Measurements from ENCODE around the gene AP1M1. TPM values are rescaled to one million over a fixed set of nuclear protein-coding genes. Genes with fewer than 3 reads are reported as not detected.
"Not testable (repeated sequence)": the region's sequence is repeated elsewhere in the genome, so short reads cannot be mapped to it uniquely, and the experiment has no call there.

AP1M1 gene
- total RNA-seq, 1 experiment from 2014 or later, result 27.7 TPM

DNA sequence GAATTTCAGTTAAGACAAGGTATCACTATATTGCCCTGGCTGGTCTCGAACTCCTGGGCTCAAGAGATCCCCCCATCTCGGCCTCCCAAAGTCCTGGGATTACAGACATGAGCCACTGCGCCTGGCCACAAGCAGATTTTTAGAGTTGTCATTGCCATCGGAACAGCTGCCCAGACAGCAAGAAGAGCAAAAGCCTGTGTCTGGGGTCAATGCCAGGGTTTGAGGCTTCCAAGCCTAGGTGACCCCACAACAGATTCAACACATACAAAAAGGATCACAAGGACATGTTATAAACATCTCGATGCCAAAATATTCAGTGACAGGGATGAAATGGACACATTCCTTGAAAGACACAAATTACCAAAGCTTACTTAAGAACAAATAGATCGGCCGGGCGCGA lies 86.8 kb downstream of the AP1M1 start:
- Mint-ChIP-seq H3K9me3 (peaks cover 3% of the 10 kb centered on the region; the same call in 1 of the 2 replicates), H3K36me3 (no peaks in the 10 kb centered on the region), H3K27me3 (ENCODE audit: low read depth) (no peaks in the 10 kb centered on the region), H3K4me1 (peaks cover 5% of the 10 kb centered on the region; the same call in 1 of the 2 replicates), H3K4me3 (no peak overlapping the region), H3K27ac (no peak overlapping the region)
- CTCF ChIA-PET, result interaction anchor here (0.6 to 1.4 kb wide), 3 partner anchors 92 to 200 kb away, joined by 3 read pairs; no protein-coding TSS in a partner anchor
- ATAC-seq, result no peak
- POLR2A ChIA-PET, result interaction anchor here (0.6 kb wide), 1 partner anchor 17 kb away, joined by 3 read pairs; no protein-coding TSS in a partner anchor
- DNase-seq (ENCODE audit: low spot score), result no peak
- TF ChIP-seq ZSCAN18 (CRISPR knock-in tag; IDR thresholded peaks at IDR 0.05) (no peak), FOXJ3 (CRISPR knock-in tag; IDR thresholded peaks at IDR 0.05; ENCODE audit: borderline replicate concordance) (no peak), ATF1 (CRISPR knock-in tag; IDR thresholded peaks at IDR 0.05) (no peak), NFE2L1 (CRISPR knock-in tag; IDR thresholded peaks at IDR 0.05) (no peak), ZNF317 (CRISPR knock-in tag; IDR thresholded peaks at IDR 0.05; ENCODE audit: borderline replicate concordance, low read depth) (no peak), SOX15 (CRISPR knock-in tag; IDR thresholded peaks at IDR 0.05) (no peak), ZNF396 (CRISPR knock-in tag; IDR thresholded peaks at IDR 0.05; ENCODE audit: borderline replicate concordance) (no peak), TCF7 (CRISPR knock-in tag; IDR thresholded peaks at IDR 0.05; ENCODE audit: low read depth) (no peak)
- TF ChIP-seq, protein P1, sequence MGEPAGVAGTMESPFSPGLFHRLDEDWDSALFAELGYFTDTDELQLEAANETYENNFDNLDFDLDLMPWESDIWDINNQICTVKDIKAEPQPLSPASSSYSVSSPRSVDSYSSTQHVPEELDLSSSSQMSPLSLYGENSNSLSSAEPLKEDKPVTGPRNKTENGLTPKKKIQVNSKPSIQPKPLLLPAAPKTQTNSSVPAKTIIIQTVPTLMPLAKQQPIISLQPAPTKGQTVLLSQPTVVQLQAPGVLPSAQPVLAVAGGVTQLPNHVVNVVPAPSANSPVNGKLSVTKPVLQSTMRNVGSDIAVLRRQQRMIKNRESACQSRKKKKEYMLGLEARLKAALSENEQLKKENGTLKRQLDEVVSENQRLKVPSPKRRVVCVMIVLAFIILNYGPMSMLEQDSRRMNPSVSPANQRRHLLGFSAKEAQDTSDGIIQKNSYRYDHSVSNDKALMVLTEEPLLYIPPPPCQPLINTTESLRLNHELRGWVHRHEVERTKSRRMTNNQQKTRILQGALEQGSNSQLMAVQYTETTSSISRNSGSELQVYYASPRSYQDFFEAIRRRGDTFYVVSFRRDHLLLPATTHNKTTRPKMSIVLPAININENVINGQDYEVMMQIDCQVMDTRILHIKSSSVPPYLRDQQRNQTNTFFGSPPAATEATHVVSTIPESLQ (CRISPR knock-in tag; IDR thresholded peaks at IDR 0.05), result no peak
- TF ChIP-seq, protein P2, sequence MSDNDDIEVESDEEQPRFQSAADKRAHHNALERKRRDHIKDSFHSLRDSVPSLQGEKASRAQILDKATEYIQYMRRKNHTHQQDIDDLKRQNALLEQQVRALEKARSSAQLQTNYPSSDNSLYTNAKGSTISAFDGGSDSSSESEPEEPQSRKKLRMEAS (CRISPR knock-in tag; IDR thresholded peaks at IDR 0.05), result no peak

GRCh38 chr19:16285079-16285478 lies 87.4 kb downstream of the AP1M1 start:
- not testable (repeated sequence) for H3K4me1 Mint-ChIP-seq; H3K27me3 Mint-ChIP-seq (ENCODE audit: low read depth); H3K9me3 Mint-ChIP-seq; H3K4me3 Mint-ChIP-seq; H3K36me3 Mint-ChIP-seq; H3K27ac Mint-ChIP-seq; ATAC-seq; DNase-seq (ENCODE audit: low spot score)
- POLR2A ChIA-PET, result interaction anchor here (0.6 kb wide), 1 partner anchor 17 kb away, joined by 3 read pairs; no protein-coding TSS in a partner anchor
- CTCF ChIA-PET, result interaction anchor here (0.6 kb wide), 1 partner anchor 199 kb away, joined by 3 read pairs; no protein-coding TSS in a partner anchor

DNA sequence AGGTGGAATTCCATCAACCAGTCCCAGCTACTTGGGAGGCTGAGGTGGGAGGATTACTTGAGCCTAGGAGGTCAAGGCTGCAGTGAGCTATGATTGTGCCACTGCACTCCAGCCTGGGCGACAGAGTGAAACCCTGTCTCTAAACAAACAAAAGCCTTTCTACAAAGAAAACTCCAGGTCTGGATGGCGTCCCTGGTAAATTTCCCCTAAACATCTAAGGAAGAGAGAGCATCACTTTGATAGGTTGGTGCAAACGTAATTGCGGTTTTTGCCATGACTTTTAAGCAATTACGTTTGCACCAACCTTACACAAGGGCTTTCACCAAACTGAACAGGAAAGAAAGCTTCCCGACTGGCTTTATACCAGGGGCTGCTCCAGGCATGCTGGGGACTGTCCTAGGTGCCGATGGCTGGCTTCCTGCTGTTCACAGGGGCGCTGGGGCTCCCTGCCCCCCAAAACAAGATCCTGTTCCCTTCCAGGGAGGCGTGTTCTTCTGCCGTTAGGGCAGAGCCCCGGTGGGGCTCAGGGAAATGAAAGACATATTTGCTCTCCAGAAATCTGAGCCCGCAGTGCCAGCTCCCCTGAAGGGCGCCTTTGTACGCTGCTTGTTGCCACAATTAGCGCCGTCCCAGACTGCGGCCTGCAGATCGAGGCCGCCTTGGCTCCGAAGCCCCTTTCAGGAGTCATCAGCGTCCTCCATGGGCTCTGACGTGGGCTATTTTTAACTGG lies 88.2 kb downstream of the AP1M1 start:
- H3K4me3 Mint-ChIP-seq, result no peak overlapping the region
- peaks cover 5% of the 10 kb centered on the region; the same call in 1 of the 2 replicates for H3K4me1 Mint-ChIP-seq
- ChIA-PET CTCF (interaction anchor here (0.9 to 1.2 kb wide), 2 partner anchors 91 to 97 kb away, joined by 4 to 6 read pairs; no protein-coding TSS in a partner anchor), POLR2A (no interaction called here)
- ATAC-seq (peak; percentile 44), DNase-seq (ENCODE audit: low spot score) (no peak)
- no peak for TF ChIP-seq ZNF232 (CRISPR knock-in tag; IDR thresholded peaks at IDR 0.05)
- no peak overlapping the region for H3K27ac Mint-ChIP-seq
- H3K27me3 Mint-ChIP-seq (ENCODE audit: low read depth), result no peaks in the 10 kb centered on the region
- H3K36me3 Mint-ChIP-seq, result no peaks in the 10 kb centered on the region
- peaks cover 3% of the 10 kb centered on the region; the same call in 1 of the 2 replicates for H3K9me3 Mint-ChIP-seq

DNA sequence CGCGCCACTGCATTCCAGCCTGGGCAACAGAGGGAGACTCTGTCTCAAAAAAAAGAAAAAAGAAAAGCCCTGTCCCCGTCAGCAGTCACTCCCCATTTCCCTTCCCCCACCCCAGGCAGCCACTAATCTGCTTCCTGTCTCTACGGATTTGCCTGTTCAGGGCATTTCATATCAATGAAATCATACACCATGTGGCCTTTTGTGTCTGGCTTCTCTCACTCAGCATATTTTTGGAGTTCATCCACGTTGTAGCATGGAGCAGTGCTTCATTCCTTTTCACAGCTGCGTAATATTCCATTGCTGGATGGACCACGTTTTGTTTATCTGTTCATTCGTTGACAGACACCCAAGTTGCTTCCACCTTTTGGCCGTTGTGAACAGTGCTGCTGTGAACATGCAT lies 90.8 kb downstream of the AP1M1 start:
- no peak overlapping the region for H3K4me3 Mint-ChIP-seq
- POLR2A ChIA-PET, result no interaction called here
- no peaks in the 10 kb centered on the region for H3K27me3 Mint-ChIP-seq (ENCODE audit: low read depth)
- CTCF ChIA-PET, result no interaction called here
- ATAC-seq (no peak), DNase-seq (ENCODE audit: low spot score) (no peak)
- TF ChIP-seq KAT7 (CRISPR knock-in tag; IDR thresholded peaks at IDR 0.05; ENCODE audit: borderline replicate concordance), result no peak
- no peak for TF ChIP-seq NR3C1 (CRISPR knock-in tag; conservative IDR thresholded peaks at IDR 0.05; ENCODE audit: low read depth)
- no peak for TF ChIP-seq RORB (CRISPR knock-in tag; IDR thresholded peaks at IDR 0.05)
- no peak for TF ChIP-seq RELA (CRISPR knock-in tag; IDR thresholded peaks at IDR 0.05; ENCODE audit: borderline replicate concordance)
- TF ChIP-seq HMGA2 (CRISPR knock-in tag; IDR thresholded peaks at IDR 0.05), result no peak
- no peak for TF ChIP-seq EMX1 (CRISPR knock-in tag; IDR thresholded peaks at IDR 0.05)
- no peak for TF ChIP-seq MXD4 (CRISPR knock-in tag; IDR thresholded peaks at IDR 0.05; ENCODE audit: borderline replicate concordance)
- TF ChIP-seq PREB (CRISPR knock-in tag; IDR thresholded peaks at IDR 0.05; ENCODE audit: borderline replicate concordance), result no peak
- TF ChIP-seq ZNF121 (CRISPR knock-in tag; IDR thresholded peaks at IDR 0.05), result no peak
- TF ChIP-seq ZNF396 (CRISPR knock-in tag; IDR thresholded peaks at IDR 0.05; ENCODE audit: borderline replicate concordance), result no peak
- H3K9me3 Mint-ChIP-seq, result peaks cover 3% of the 10 kb centered on the region; the same call in 1 of the 2 replicates
- H3K36me3 Mint-ChIP-seq, result no peaks in the 10 kb centered on the region
- H3K4me1 Mint-ChIP-seq, result peaks cover 5% of the 10 kb centered on the region; the same call in 1 of the 2 replicates
- no peak overlapping the region for H3K27ac Mint-ChIP-seq
